BJ (cell line): Measurements from ENCODE around the gene REPIN1. TPM values are rescaled to one million over a fixed set of nuclear protein-coding genes. Genes with fewer than 3 reads are reported as not detected.

ENCODE experiments used
- CTCF ChIA-PET: fragments of 350-600 bp; formaldehyde crosslinking; extraction: SDS; loops from one replicate; lab custom pipeline; 2021; ENCODE audit warnings: antibody characterized with exemption, inconsistent platforms; lab: Yijun Ruan, JAX
- POLR2A ChIA-PET: fragments of 300-600 bp; sonication (Branson Sonifier 250); formaldehyde crosslinking; extraction: SDS; loops from one replicate; lab custom pipeline; 2021; ENCODE audit warnings: antibody characterized with exemption; lab: Charles Lee
- DNase-seq: peaks from one replicate; pipeline ENCODE4 v3.0.0-alpha.2; 2011; ENCODE audit warnings: low read depth
- H3K27me3 ChIP-seq: 2 replicates; pipeline ENCODE4 v1.6.0; 2011; ENCODE audit warnings: low read length; ENCODE audit not compliant: control insufficient read depth, insufficient read depth
- H3K36me3 ChIP-seq: 2 replicates; pipeline ENCODE4 v1.5.1; 2011; ENCODE audit warnings: low read length; ENCODE audit not compliant: control insufficient read depth, insufficient read depth
- H3K4me3 ChIP-seq: 2 replicates; pipeline ENCODE4 v1.5.1; 2011; ENCODE audit warnings: low read depth, mild to moderate bottlenecking, control low read depth, low read length
- CTCF ChIP-seq: IDR thresholded peaks from 2 replicates; pipeline ENCODE4 v1.5.1; 2011; ENCODE audit warnings: low read depth, mild to moderate bottlenecking, control low read depth, inconsistent platforms, low read length, moderate library complexity; ENCODE audit not compliant: insufficient read depth
- polyA plus RNA-seq: library from polyadenylated mRNA; depleted of rRNA; stranded (reverse); fragments of >200 nt; gene quantifications from 2 replicates; pipeline ENCODE4 v1.2.3, GENCODE V29; 2011

REPIN1 gene
- polyA plus RNA-seq, 1 experiment, result 65.7 TPM

DNA sequence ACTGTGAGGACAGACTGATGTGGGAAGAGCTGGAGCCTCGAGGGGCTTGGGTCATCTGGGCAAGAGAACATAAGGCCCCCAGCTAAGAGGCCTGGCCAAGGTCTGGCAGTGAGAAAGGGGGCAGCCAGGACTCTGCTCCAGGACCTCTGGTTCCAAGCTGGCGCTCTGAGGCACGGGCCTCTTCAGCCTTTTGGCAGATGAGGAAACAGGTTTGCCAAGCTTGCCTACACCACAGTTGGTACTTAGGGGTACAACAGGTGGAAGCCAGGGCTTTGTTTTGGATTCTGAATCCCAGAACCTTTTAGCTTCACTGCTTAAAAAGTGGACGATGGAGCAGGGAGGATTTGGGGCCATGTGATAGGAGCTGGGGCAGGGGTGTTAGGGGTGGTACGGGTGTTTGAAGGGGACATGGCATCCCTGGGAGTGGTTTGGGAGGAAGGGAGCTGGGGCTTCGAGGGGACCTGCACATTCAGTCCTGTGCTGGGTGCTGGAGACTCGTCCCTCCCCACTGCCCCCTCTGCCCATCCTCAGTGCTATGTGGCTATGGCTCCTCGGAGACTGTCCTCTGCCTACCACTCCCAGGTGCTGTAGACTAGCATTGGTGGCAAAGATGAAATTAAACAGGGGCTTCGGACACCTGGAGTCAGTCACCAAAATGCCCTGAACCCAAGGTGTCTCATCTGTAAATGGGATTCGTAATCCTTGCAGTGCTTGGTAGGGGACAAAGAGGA is 40.8 kb downstream of the REPIN1 start:
- no peaks in the 10 kb centered on the region for H3K27me3 ChIP-seq
- no peak overlapping the region for H3K4me3 ChIP-seq
- DNase-seq, result no peak
- ChIA-PET CTCF (interaction anchor here (1.2 to 2.3 kb wide), 3 partner anchors 9 to 54 kb away, joined by 4 to 6 read pairs (median 6); no protein-coding TSS in a partner anchor), POLR2A (no interaction called here)
- no peak for TF ChIP-seq CTCF
- peaks cover 4% of the 10 kb centered on the region; the same call in 1 of the 2 replicates for H3K36me3 ChIP-seq

GRCh38 chr7:150410131-150410530 is 41.5 kb downstream of the REPIN1 start:
- no peak for DNase-seq
- no peak for TF ChIP-seq CTCF
- ChIA-PET CTCF (interaction anchor here (1.0 to 1.5 kb wide), 3 partner anchors 8 to 12 kb away, joined by 3 to 6 read pairs (median 4); no protein-coding TSS in a partner anchor), POLR2A (no interaction called here)
- Histone ChIP-seq H3K36me3 (peaks cover 4% of the 10 kb centered on the region; the same call in 1 of the 2 replicates), H3K27me3 (no peaks in the 10 kb centered on the region), H3K4me3 (no peak overlapping the region)

- Histone ChIP-seq H3K4me3 (no peak overlapping the region), H3K36me3 (peaks cover 4% of the 10 kb centered on the region; the same call in 1 of the 2 replicates), H3K27me3 (no peaks in the 10 kb centered on the region)
- CTCF ChIA-PET, result interaction anchor here (1.0 to 1.2 kb wide), 2 partner anchors 9 to 11 kb away, joined by 3 to 4 read pairs; no protein-coding TSS in a partner anchor
- POLR2A ChIA-PET, result no interaction called here
- no peak for TF ChIP-seq CTCF
- no peak for DNase-seq
Observed at GRCh38 chr7:150410680-150411346, 42.2 kb downstream of the REPIN1 start.

DNA sequence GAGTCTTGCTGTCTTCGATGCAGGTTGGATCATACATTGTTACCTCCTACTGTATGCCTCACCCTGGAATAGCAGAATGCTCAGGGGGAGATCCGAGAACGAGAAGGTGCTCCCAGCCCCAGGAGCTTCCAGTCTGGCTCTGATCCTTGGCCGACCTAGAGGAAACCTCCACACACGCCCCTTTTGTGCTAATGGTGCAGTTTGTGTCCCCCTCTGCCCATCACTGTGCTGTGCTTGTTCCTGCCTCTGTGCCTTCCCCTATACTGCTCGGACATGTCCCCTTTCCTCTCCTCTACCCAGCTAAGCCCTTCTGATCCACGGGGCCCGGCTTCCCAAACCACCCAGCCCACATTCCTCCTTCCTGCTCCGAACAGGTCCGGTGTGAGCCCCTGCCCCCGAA is 43.0 kb downstream of the REPIN1 start:
- Histone ChIP-seq H3K27me3 (no peaks in the 10 kb centered on the region), H3K4me3 (no peak overlapping the region), H3K36me3 (peaks cover 4% of the 10 kb centered on the region; the same call in 1 of the 2 replicates)
- ChIA-PET POLR2A (no interaction called here), CTCF (interaction anchor here (1.1 kb wide), 1 partner anchor 10 kb away, joined by 5 read pairs; no protein-coding TSS in a partner anchor)
- TF ChIP-seq CTCF, result no peak
- DNase-seq, result no peak

- H3K27me3 ChIP-seq, result no peaks in the 10 kb centered on the region
- no peak overlapping the region for H3K4me3 ChIP-seq
- DNase-seq, result no peak
- CTCF ChIA-PET, result interaction anchor here (1.1 kb wide), 1 partner anchor 10 kb away, joined by 5 read pairs; no protein-coding TSS in a partner anchor
- POLR2A ChIA-PET, result no interaction called here
- no peak for TF ChIP-seq CTCF
- H3K36me3 ChIP-seq, result peaks cover 4% of the 10 kb centered on the region; the same call in 1 of the 2 replicates
Observed at GRCh38 chr7:150412016-150412415, 43.4 kb downstream of the REPIN1 start.
